Mononuclear cell (primary cell): Measurements from ENCODE around the gene SCG5. TPM values are rescaled to one million over a fixed set of nuclear protein-coding genes. Genes with fewer than 3 reads are reported as not detected.

Source experiments
- H3K27me3 ChIP-seq: 2 replicates; pipeline ENCODE4 v1.6.0; 2011; ENCODE audit warnings: low read length, control low read depth; ENCODE audit not compliant: insufficient read depth
- H3K4me1 ChIP-seq: 2 replicates; pipeline ENCODE4 v1.5.1; 2011; ENCODE audit warnings: mild to moderate bottlenecking, low read length, control low read depth; ENCODE audit not compliant: insufficient read depth
- H3K4me3 ChIP-seq: 2 replicates; pipeline ENCODE4 v1.5.1; 2011; ENCODE audit warnings: mild to moderate bottlenecking, low read length, moderate library complexity
- H3K9me3 ChIP-seq: 2 replicates; pipeline ENCODE4 v1.5.1; 2011; ENCODE audit warnings: low read depth, mild to moderate bottlenecking, control low read depth, low read length
- total RNA-seq: library from RNA; depleted of rRNA; stranded (reverse); fragments of >200 nt; gene quantifications from one replicate; pipeline ENCODE4 v1.2.3, GENCODE V29; 2012

Gene SCG5
- total RNA-seq, 1 donor = 0.21 TPM

DNA sequence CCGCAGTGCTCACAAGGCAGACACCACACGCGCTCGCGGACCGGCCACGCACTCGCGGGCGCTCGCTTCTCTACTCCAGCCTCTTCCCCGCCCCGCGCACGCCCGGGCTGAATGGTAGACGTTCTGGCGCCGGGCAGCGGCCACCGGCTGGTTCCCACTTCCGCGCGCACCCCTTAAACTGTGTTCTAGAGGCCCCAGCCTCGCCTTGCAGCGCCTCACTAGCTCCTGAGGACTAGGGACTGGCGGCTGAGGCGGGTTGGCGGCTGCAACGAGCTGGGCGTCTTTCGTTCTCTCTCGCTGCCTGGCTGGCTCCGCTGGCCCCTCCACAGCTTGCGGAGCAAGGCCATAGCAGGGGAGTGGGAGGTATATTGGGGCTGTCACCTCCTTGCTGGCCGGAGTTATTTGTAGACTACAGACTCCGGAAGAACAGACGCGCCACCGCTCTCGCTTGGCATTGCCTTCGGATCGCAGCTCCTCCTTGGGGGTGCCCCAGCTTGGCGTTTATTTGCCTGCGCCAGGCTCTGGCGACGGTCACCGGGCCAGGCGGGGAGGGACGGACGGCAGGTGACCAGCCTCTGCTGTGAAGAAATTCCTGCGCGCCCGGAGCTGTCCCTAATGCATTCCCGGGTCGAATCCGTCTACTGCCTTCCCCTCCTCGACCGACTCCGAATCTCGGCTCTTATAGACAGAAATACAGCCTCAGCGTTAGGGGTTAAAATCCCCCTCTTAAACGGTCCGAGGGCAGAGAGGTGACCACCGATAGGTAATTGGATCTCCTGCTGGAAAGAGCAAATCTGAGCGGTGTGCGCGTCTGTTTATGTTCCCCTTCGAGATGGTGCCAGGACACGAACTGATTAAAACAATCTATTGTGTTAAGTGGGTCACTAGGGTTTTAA, 77.6 kb downstream of the SCG5 start:
- peaks cover 22% of the 10 kb centered on the region for H3K4me1 ChIP-seq
- peaks cover 75% of the 10 kb centered on the region for H3K27me3 ChIP-seq
- H3K9me3 ChIP-seq = no peaks in the 10 kb centered on the region
- no peak overlapping the region for H3K4me3 ChIP-seq

DNA sequence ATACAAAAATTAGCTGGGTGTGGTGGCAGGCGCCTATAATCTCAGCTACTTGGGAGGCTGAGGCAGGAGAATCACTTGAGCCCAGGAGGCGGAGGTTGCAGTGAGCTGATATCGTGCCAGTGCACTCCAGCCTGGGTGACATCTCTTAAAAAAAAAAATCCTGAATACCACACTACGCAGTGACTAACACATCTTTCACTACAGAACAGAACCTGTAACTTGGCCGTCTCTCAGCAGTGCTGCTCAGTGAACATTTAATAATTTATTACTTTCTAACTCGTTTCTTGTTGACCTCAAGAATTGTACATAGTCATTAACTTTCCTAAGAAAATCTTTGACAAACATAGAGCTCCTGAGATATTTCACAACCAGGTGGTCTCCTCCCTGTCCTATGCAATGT, 80.1 kb downstream of the SCG5 start:
- peaks cover 22% of the 10 kb centered on the region for H3K4me1 ChIP-seq
- no peaks in the 10 kb centered on the region for H3K9me3 ChIP-seq
- H3K4me3 ChIP-seq = no peak overlapping the region
- H3K27me3 ChIP-seq = peaks cover 50% of the 10 kb centered on the region

DNA sequence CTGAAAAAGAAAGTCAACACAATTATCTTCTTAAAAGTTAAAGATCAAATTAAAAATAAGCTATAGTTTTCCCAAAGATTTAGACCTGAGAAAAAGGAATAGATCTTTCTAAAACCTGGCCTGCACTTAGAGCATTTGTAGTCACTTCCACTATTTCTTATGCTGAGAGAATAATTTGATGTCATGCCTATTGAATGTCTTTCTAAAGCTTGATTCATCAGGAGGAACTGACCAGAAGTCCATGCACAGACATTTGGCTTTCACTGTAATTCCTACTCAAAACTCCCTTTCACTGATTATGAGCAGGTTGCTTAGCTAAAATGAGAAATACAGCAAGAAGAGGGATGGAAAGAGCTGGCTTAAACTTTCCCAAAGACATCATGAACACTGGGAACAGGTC, 80.6 kb downstream of the SCG5 start:
- Histone ChIP-seq H3K9me3 (no peaks in the 10 kb centered on the region), H3K4me1 (peaks cover 18% of the 10 kb centered on the region), H3K4me3 (no peak overlapping the region), H3K27me3 (peaks cover 45% of the 10 kb centered on the region)

DNA sequence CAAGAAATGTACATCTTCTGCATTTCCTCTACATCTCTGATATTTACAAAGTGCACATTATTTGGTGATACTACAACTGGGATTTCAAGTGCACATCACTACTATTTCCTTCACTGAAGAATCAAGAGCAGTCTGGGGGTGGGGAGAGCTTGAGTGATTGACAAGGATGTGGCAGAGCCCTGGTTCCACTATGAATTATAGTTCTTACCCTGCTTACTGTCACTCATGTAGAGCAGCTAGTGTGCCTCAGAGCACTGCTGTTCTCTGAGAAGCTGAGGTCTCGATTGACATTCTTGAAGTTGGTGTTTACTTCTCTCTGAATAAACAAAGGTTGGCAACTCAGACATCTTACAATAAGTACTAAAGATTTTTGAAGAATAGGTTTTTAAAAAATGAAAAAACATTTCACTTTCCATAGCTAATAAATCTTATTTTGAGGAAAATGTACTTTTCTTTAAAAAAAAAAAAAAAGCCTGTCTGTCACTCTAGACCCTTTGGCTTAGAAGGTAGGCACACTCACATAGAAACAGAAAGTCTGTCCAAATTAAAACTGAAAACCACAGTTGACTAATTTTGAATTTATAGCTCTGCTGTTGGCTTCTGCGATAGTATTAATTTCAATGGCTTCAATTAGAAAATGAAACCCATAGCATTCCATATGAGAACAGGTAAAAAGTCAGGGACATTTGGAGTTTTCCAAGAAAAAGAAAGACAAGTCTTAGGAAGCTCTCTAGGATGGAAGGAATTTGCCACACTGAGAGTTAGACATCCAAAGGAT, 81.8 kb downstream of the SCG5 start:
- H3K27me3 ChIP-seq = peaks cover 36% of the 10 kb centered on the region
- H3K4me1 ChIP-seq = peaks cover 9% of the 10 kb centered on the region
- no peak overlapping the region for H3K4me3 ChIP-seq
- no peaks in the 10 kb centered on the region for H3K9me3 ChIP-seq

DNA sequence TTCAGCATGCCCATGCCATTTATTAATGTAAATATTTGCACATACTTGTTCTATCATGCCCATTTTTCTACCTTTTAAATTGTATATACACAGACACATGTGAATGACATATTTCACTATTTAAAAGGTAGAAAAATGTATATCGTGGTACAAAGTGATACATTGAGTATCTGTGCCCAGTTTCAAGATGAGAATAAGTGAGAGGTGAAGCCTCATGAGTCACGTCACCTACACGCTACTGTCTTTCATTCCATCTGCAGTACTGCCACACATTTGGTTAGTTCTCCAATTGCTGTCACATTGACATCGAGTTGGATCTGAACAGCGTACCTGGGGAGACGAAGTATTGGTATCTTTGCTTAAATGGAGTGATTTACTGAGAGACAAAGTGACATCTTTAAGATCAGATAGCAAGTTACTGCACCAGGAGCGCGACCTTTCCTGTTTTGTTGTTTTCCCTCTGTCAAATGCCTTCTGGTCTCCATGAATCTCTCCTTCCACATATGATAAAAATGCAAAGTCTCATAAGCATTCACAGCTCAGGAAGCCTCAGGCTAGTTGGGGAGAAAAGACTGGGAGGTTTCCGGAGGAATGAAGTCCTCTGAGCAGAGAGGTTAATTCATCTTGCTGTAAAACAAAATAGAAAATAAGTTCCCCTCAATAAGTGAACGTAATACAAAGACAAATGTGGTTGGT, 88.3 kb downstream of the SCG5 start:
- Histone ChIP-seq H3K27me3 (peaks cover 4% of the 10 kb centered on the region), H3K9me3 (no peaks in the 10 kb centered on the region), H3K4me3 (no peak overlapping the region), H3K4me1 (no peaks in the 10 kb centered on the region)

DNA sequence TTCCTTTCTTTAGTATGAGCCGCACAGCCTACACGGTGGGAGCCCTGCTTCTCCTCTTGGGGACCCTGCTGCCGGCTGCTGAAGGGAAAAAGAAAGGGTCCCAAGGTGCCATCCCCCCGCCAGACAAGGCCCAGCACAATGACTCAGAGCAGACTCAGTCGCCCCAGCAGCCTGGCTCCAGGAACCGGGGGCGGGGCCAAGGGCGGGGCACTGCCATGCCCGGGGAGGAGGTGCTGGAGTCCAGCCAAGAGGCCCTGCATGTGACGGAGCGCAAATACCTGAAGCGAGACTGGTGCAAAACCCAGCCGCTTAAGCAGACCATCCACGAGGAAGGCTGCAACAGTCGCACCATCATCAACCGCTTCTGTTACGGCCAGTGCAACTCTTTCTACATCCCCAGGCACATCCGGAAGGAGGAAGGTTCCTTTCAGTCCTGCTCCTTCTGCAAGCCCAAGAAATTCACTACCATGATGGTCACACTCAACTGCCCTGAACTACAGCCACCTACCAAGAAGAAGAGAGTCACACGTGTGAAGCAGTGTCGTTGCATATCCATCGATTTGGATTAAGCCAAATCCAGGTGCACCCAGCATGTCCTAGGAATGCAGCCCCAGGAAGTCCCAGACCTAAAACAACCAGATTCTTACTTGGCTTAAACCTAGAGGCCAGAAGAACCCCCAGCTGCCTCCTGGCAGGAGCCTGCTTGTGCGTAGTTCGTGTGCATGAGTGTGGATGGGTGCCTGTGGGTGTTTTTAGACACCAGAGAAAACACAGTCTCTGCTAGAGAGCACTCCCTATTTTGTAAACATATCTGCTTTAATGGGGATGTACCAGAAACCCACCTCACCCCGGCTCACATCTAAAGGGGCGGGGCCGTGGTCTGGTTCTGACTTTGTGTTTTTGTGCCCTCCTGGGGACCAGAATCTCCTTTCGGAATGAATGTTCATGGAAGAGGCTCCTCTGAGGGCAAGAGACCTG, 89.5 kb downstream of the SCG5 start:
- Histone ChIP-seq H3K4me1 (no peaks in the 10 kb centered on the region), H3K4me3 (no peak overlapping the region), H3K9me3 (no peaks in the 10 kb centered on the region), H3K27me3 (peaks cover 9% of the 10 kb centered on the region)

DNA sequence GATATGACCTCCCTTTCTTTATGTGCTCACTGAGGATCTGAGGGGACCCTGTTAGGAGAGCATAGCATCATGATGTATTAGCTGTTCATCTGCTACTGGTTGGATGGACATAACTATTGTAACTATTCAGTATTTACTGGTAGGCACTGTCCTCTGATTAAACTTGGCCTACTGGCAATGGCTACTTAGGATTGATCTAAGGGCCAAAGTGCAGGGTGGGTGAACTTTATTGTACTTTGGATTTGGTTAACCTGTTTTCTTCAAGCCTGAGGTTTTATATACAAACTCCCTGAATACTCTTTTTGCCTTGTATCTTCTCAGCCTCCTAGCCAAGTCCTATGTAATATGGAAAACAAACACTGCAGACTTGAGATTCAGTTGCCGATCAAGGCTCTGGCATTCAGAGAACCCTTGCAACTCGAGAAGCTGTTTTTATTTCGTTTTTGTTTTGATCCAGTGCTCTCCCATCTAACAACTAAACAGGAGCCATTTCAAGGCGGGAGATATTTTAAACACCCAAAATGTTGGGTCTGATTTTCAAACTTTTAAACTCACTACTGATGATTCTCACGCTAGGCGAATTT, 91.2 kb downstream of the SCG5 start:
- H3K27me3 ChIP-seq = peaks cover 9% of the 10 kb centered on the region
- no peak overlapping the region for H3K4me3 ChIP-seq
- H3K9me3 ChIP-seq = no peaks in the 10 kb centered on the region
- H3K4me1 ChIP-seq = no peaks in the 10 kb centered on the region

DNA sequence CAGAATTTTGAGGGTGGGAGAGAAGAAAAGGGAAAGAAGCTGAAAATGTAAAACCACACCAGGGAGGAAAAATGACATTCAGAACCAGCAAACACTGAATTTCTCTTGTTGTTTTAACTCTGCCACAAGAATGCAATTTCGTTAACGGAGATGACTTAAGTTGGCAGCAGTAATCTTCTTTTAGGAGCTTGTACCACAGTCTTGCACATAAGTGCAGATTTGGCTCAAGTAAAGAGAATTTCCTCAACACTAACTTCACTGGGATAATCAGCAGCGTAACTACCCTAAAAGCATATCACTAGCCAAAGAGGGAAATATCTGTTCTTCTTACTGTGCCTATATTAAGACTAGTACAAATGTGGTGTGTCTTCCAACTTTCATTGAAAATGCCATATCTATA, 91.8 kb downstream of the SCG5 start:
- H3K4me1 ChIP-seq = no peaks in the 10 kb centered on the region
- H3K9me3 ChIP-seq = no peaks in the 10 kb centered on the region
- peaks cover 9% of the 10 kb centered on the region for H3K27me3 ChIP-seq
- H3K4me3 ChIP-seq = no peak overlapping the region

DNA sequence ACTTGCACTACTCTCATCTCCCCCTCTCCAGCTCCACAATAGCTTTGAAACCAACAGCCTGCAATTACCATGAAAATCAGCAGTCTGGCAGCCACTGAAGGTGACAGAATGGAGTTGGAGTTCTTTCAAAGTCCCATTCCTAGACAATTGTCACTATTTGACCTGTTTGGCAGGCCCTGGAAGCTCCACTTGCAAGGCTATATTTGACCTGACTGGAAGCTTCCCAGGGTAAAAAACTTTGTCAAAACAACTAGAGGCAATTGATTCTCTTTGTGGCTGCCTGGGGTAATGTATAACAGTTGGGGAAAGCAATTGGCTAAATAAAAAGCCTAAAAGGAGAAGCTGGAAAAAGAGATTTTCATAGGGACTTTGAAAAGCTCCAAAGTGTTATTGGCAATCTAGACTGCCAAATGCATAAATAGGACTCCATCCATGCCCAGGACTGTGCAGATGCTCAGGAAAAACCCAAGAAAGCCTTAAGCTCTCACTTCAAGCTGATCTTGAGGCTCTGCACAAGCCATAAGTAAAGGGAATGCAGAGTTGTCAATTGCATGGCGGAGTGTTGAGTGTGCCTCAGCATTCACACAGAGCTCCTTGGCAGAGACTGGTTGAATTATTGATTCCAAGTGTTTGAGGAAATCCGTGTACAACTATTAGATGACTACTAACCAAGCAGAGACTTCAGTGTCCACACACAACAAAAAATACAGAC, 94.6 kb downstream of the SCG5 start:
- no peaks in the 10 kb centered on the region for H3K9me3 ChIP-seq
- H3K27me3 ChIP-seq = peaks cover 7% of the 10 kb centered on the region
- no peak overlapping the region for H3K4me3 ChIP-seq
- no peaks in the 10 kb centered on the region for H3K4me1 ChIP-seq

DNA sequence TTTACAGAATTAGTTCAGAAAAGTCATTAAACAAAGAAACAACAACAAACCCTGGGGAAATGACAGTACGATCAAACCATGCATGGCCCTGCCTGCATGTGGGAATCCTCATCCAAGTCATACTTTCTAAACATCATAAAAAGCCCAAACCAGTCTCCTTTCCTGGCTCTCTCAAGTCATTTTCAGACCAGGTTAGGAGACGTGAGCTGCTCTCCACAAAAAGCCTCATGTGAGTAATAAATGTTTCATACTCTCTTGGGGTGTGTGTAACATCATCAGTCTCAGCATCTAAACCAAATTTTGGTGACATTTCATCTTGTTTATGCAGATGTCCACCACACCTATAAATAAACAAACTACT, 95.2 kb downstream of the SCG5 start:
- Histone ChIP-seq H3K9me3 (no peaks in the 10 kb centered on the region), H3K27me3 (peaks cover 5% of the 10 kb centered on the region), H3K4me3 (no peak overlapping the region), H3K4me1 (no peaks in the 10 kb centered on the region)

DNA sequence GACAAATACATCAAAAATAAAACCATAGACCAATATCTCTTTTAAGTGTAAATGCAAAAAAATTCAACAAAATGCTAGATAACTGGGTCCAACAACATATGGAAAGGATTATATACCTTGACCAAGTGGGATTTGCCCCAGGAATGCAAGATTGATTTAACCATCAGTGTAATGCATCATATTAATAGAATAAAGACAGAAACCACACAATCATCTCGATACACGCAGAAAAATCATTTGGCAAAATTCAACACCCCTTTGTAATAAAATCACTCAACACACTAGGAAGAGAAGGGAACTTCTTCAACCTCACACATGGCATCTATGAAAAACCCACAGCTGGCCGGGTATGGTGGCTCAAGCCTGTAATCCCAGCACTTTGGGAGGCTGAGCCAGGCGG, 95.8 kb downstream of the SCG5 start:
- no peak overlapping the region for H3K4me3 ChIP-seq
- no peaks in the 10 kb centered on the region for H3K9me3 ChIP-seq
- H3K4me1 ChIP-seq = no peaks in the 10 kb centered on the region
- H3K27me3 ChIP-seq = peaks cover 5% of the 10 kb centered on the region

DNA sequence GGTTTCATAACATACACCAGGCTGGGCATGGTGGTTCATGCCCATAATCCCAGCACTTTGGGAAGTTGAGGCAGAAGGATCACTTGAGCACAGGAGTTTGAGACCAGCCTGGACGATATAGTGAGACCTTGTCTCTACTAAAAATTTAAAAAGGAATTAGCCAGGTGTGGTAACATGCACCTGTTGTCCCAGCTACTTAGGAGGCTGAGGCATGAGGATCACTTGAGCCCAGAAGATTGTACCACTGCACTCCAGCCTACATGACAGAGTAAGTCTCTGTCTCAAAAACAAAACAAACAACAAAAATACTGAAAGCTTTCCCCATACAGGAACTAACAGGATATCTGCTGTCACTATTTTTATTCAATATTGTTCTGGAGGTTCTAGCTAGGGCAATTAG, 97.2 kb downstream of the SCG5 start:
- Histone ChIP-seq H3K4me3 (no peak overlapping the region), H3K9me3 (peaks cover 5% of the 10 kb centered on the region), H3K4me1 (no peaks in the 10 kb centered on the region), H3K27me3 (peaks cover 5% of the 10 kb centered on the region)

DNA sequence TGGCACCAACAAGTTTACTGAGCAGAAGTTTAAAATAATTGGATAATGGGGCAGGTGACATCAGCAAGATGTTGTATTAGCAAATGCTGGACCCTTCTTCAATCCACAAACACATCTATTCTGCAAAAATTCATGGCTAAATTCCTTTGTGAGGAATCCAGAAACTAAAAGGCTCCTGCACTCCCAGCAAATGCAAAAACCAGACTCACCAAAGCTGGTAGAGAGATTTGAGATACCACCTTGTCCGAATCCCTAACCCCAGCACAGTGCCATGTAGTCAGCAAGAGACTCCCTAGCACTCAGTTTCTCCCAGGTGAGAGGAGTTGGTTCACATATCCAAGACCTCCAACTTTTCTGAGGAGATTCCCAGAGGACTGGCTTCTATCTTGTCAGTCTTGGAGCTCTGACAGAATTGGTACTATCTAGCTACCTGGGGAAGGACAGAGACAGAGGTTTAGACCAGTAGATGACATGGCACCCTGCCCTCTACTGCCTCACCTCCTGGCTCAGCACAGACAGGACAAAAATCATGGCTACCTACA, 98.1 kb downstream of the SCG5 start:
- H3K4me1 ChIP-seq = no peaks in the 10 kb centered on the region
- peaks cover 5% of the 10 kb centered on the region for H3K9me3 ChIP-seq
- peaks cover 5% of the 10 kb centered on the region for H3K27me3 ChIP-seq
- H3K4me3 ChIP-seq = no peak overlapping the region
